Motor neuron (in vitro differentiated cells): ENCODE measurements around the gene UPK3B. TPM values are rescaled to one million over a fixed set of nuclear protein-coding genes. Genes with fewer than 3 reads are reported as not detected.
"Not testable (repeated sequence)": the region's sequence is repeated elsewhere in the genome, so short reads cannot be mapped to it uniquely, and the experiment has no call there.

ENCODE experiments used
- ATAC-seq, 8 experiments: fragments of 200-7000 bp; cut with Tn5 transposase; replicated peaks in 6 of 8; 2 replicates each; pipeline ENCODE4 v1.8.0; 2021; ENCODE audit warnings: mild to moderate bottlenecking in 8 of 8, moderate library complexity in 8 of 8
- H3K27ac ChIP-seq, 2 donors: fragments of 250-450 bp; sonication (Bioruptor Pico); 2 replicates each; pipeline ENCODE4 v1.9.0; 2021; ENCODE audit warnings: antibody characterized with exemption in 2 of 2, mild to moderate bottlenecking in 2 of 2, moderate library complexity in 1 of 2
- H3K4me1 ChIP-seq, 2 donors: fragments of 250-450 bp; sonication (Bioruptor Pico); replicated peaks in 1 of 2; 2 replicates each; pipeline ENCODE4 v1.6.1; 2021; ENCODE audit warnings: antibody characterized with exemption in 2 of 2, mild to moderate bottlenecking in 2 of 2, moderate library complexity in 1 of 2
- H3K4me3 ChIP-seq, 5 donors: fragments of 250-450 bp; sonication (Bioruptor Pico); 2 replicates each; pipeline ENCODE4 v1.9.0; 2021; ENCODE audit warnings: antibody characterized with exemption in 5 of 5, mild to moderate bottlenecking in 5 of 5, moderate library complexity in 4 of 5
- WGBS, 10 experiments: fragments of 450-650 bp; shearing (Covaris generic); methylation state at CpG; one replicate each; pipeline ENCODE4 v1.0.0; 2022; 5-methylcytosine and 5-hydroxymethylcytosine counted together
- in situ Hi-C, 9 experiments: fragments of 400-800 bp; cut with MboI; loops; one replicate each; pipeline ENCODE4 v1.15.0; 2021; ENCODE audit warnings: low sequenced_read_pairs in 9 of 9, low pct_unique_long_range_greater_than_20kb in 2 of 9; ENCODE audit not compliant: unreplicated experiment in 9 of 9
- total RNA-seq, 8 experiments: library from RNA; unstranded; fragments of 300-600 nt; gene quantifications; 2 replicates each; pipeline versions ENCODE4 v1.2.3 to v1.2.4, GENCODE V29; 2022

The UPK3B gene
- total RNA-seq, 8 experiments from 2014 or later = 0.20 to 0.62 (median 0.41) TPM; not detected in 4

DNA sequence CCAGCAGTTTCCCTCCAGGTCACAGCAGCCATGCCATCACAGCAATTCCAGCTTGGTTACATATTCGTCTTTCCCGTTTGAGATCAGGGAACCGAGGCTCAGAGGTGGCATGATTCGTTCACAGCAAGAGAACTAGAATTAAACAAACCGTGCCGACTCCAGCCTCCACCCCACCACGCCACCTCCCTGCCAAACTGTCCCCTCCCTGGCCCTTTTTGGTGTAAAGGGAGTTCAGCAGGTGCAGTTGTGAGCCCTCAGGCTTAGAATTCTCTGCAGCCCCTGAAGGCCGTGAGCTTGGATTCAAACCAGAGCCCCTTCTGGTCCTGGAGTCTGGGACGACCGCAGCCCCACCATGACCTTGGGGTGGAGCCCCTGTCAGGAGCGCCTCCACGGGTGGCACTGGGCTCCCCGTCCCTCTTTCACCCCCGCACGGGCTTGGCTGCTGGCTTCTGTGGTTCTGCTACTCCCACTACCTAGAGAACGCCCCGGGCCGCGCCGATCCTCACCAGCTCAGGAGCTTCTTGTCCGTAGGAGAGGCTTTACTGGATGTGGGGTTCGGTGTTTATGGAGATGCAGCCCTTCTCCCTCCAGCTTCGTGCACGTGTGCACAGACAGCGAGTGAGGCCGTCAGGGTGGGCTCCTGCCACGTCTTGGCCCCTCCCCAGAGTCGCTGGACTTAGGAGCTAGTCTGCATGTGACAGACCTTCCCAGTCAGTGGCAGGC lies 11.0 kb upstream of the UPK3B start:
- in situ Hi-C loops, H3K4me1 ChIP-seq, H3K27ac ChIP-seq, H3K4me3 ChIP-seq: not testable (repeated sequence)
- peak in 2 of 8 experiments; percentile 1 to 2 for ATAC-seq
- no CpG with 5 or more reads among the region's 28 CpGs for WGBS, 10 experiments

DNA sequence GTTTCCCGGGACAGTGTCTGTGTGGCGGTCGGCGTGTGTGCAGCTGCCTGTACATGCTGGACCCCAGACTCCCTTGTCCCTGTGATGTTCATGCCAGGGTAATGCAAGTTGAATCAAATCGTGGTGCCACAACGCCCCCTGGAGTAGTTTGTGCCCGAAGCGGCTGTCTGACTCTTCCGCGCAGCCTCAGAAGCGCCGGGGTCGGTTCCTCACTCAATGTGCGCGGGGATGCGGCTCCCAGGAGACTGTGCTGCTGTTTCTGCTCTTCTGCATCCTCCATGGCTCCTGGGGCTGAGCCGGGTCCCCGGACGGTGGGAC lies 10.5 kb upstream of the UPK3B start:
- H3K4me1 ChIP-seq, H3K27ac ChIP-seq, H3K4me3 ChIP-seq, in situ Hi-C loops: not testable (repeated sequence)
- WGBS, 10 experiments = no CpG with 5 or more reads among the region's 19 CpGs
- ATAC-seq = peak in 6 of 8 experiments; percentile 68 to 86 (median 78)

- ATAC-seq, in situ Hi-C loops: not testable (repeated sequence)
- WGBS, 10 experiments = 20% methylated on average over 1 of the region's 13 CpGs; no CpG with 5 or more reads in 9 of the 10 experiments
These were observed 8.1 kb upstream of the UPK3B start for GRCh38 chr7:76502224-76502623.

GRCh38 chr7:76502836-76503235 lies 7.5 kb upstream of the UPK3B start:
- H3K4me1 ChIP-seq, H3K27ac ChIP-seq, ATAC-seq, H3K4me3 ChIP-seq, in situ Hi-C loops: not testable (repeated sequence)
- 67 to 80% methylated on average over 1 to 3 of the region's 16 CpGs; no CpG with 5 or more reads in 8 of the 10 experiments for WGBS, 10 experiments

More at GRCh38 chr7:76502224-76502623, 8.1 kb upstream of the UPK3B start:
- not testable (repeated sequence) for H3K4me3 ChIP-seq, H3K4me1 ChIP-seq, H3K27ac ChIP-seq

- in situ Hi-C loops, H3K27ac ChIP-seq, ATAC-seq, H3K4me3 ChIP-seq, H3K4me1 ChIP-seq: not testable (repeated sequence)
- WGBS, 10 experiments = no CpG with 5 or more reads among the region's 12 CpGs
These were observed 7.1 kb upstream of the UPK3B start for GRCh38 chr7:76503244-76503643.

DNA sequence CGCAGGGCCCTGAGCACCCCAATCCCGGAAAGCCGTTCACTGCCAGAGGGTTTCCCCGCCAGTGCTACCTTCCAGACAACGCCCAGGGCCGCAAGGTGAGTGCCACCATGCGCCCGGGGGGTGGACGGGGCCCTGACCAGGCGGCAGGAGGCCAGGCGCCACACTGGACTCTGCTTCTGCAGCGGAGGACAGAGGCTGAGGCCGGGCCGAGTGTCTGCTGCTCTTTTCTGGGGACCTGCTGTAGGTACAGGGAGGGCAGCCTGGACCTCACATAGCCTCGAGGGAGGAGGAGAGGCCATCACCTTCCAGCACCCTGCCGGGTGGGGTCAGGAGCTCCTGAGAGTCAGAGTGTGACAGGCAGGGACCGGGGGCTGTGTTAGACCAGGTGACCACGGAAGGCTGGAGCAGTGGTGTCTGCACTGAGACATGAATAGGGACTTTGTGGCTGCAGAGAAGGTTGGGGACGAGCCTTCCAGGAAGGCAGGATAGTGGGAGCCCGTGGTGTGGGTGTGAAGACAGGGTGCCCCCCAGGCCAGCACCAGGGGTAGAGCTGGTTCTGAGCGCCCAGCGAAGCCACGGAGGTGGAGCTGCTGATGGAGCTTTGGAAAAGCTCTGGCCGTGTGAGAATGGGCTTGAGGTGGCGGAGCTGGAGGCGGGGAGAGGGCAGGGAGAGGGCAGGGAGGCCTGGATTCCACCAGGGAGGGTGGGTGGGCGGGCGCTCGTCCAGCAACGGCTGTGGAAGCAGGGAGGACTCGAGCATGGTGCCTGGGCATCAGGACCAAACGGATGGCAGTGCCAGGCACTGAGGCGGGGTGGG lies 5.8 kb upstream of the UPK3B start:
- ATAC-seq, in situ Hi-C loops, H3K4me1 ChIP-seq, H3K4me3 ChIP-seq, H3K27ac ChIP-seq: not testable (repeated sequence)
- 47% methylated on average over 2 of the region's 33 CpGs; no CpG with 5 or more reads in 9 of the 10 experiments for WGBS, 10 experiments

GRCh38 chr7:76505168-76506080 lies 4.9 kb upstream of the UPK3B start:
- no peak for ATAC-seq
- in situ Hi-C loops = no loop called here
- H3K27ac ChIP-seq = no peak overlapping the region
- no peak overlapping the region for H3K4me3 ChIP-seq
- WGBS, 10 experiments = 80 to 100% (median 100%) methylated on average over 1 to 2 of the region's 32 CpGs; no CpG with 5 or more reads in 7 of the 10 experiments
- H3K4me1 ChIP-seq = peaks cover 0 to 3% of the 10 kb centered on the region in 2 donors

DNA sequence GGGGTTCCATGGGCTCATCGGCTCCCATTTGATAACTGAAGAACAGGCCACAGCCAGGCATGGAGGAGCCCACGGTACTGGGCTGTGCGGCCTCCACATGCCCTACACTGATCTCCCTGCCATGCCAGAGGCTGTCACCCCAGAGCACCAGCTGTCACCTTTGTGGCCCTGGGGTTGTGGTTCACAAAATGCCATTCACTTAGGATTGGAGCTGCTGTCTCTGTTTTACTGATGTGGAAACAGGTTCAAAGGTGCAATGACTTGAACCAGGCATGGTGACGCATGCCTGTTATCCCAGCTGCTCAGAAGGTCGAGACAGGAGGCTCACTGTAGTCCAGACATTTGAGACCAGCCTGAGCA lies 4.3 kb upstream of the UPK3B start:
- in situ Hi-C loops = no loop called here
- WGBS, 10 experiments = 78 to 100% (median 87%) methylated on average over 1 to 5 of the region's 5 CpGs; no CpG with 5 or more reads in 4 of the 10 experiments
- H3K4me3 ChIP-seq = no peak overlapping the region
- H3K27ac ChIP-seq = no peak overlapping the region
- H3K4me1 ChIP-seq = peaks cover 0 to 3% of the 10 kb centered on the region in 2 donors
- ATAC-seq = no peak

- ATAC-seq, in situ Hi-C loops, H3K4me3 ChIP-seq, H3K27ac ChIP-seq, H3K4me1 ChIP-seq: not testable (repeated sequence)
- WGBS, 10 experiments = 90 to 100% (median 91%) methylated on average over 1 to 7 of the region's 8 CpGs; no CpG with 5 or more reads in 5 of the 10 experiments
These were observed 3.7 kb upstream of the UPK3B start for GRCh38 chr7:76506643-76507042.

GRCh38 chr7:76507723-76508406 lies 2.5 kb upstream of the UPK3B start:
- in situ Hi-C loops = no loop called here
- H3K27ac ChIP-seq = no peak overlapping the region
- ATAC-seq = no peak
- 62 to 100% (median 87%) methylated on average over 2 to 9 of the region's 11 CpGs for WGBS, 10 experiments
- no peak overlapping the region for H3K4me3 ChIP-seq
- H3K4me1 ChIP-seq = peaks cover 0 to 3% of the 10 kb centered on the region in 2 donors

DNA sequence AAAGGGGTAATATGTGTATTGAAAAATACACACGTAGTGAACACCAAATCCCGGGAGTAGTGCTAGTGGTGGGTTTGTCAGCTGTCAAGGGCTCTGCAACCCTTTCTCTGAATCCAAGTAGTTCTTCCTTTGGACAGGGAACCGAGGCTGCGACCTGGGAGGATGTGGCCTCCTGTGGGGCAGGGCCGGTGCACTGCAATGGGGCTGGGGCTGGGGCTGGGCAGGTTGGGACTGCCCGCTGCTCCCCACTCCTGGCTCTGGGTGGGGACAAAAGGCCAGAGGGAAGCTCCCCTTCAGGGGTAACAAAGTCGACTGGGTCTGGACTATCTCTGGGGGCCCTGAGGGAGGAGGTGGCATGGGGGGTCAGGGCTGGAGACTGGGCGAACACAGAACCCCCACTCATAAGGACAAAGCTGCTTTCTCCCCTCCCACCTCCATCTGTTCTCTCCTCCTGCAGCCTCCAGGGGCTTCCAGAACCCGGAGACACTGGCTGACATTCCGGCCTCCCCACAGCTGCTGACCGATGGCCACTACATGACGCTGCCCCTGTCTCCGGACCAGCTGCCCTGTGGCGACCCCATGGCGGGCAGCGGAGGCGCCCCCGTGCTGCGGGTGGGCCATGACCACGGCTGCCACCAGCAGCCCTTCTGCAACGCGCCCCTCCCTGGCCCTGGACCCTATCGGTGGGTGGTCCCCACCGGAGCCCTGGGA lies 1.0 kb downstream of the UPK3B start:
- H3K4me3 ChIP-seq, H3K27ac ChIP-seq, ATAC-seq, in situ Hi-C loops: not testable (repeated sequence)
- WGBS, 10 experiments = no CpG with 5 or more reads among the region's 24 CpGs
- peaks cover 8 to 15% of the 10 kb centered on the region in 2 donors for H3K4me1 ChIP-seq
